ENCODE data around the gene ACOT13. TPM values are rescaled to one million over a fixed set of nuclear protein-coding genes. Genes with fewer than 3 reads are reported as not detected.
A peak's percentile ranks its signal among the peaks of the same experiment; 100 is the strongest.

Gene ACOT13
- 10 to 100 TPM; 39.6 to 63.6 TPM for total RNA-seq

- Histone ChIP-seq H3K27me3 (no peaks in the 10 kb centered on the region), H3K9ac (ENCODE audit: low read depth in 2 of 2, low read length in 2 of 2) (peak within 1 kb of the TSS; percentile 93 to 99), H3K9me3 (no peaks in the 10 kb centered on the region), H3K36me3 (no peaks in the 10 kb centered on the region), H3K4me1 (peaks cover 13% of the 10 kb centered on the region), H3K27ac (peak within 1 kb of the TSS; percentile 98), H3K4me3 (peak within 1 kb of the TSS; percentile 49)
- intact Hi-C loops (cut with DNase I), result no loop called here
- peak; percentile 39 for TF ChIP-seq CTCF (IDR thresholded peaks at IDR 0.05)
- DNase-seq, result peak; percentile 94
Measured at GRCh38 chr6:24666641-24667377, at the start of gene ACOT13, which contains the start of gene TDP2. TSS of gene ACOT13 (plus strand) at chr6:24667077. CDS start at chr6:24667264, 187 bp downstream. TSS of gene TDP2 (minus strand) at chr6:24666899. CDS start at chr6:24666862, 37 bp downstream.

DNA sequence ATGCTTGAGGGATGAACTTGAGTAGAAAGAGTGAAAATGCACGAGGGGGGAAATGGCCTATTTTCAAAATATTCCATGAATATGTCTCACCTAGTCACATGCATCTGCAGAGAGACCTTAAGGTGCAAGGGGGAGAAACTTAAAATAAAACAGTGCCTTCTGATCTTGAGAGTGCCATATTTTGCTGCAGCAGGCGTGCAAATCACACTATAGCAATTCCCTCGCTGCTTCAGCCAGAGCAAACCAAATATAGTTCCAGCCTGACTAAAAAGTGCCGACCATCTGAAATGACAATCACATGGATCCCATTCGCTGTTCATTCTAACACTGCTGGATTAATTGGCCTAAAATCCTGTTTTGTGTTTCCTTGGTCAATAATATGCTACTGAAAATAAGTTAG, 47.2 kb upstream of the ACOT13 start:
- Histone ChIP-seq H3K4me1 (no peaks in the 10 kb centered on the region), H3K36me3 (no peaks in the 10 kb centered on the region), H3K9me3 (no peaks in the 10 kb centered on the region), H3K27me3 (no peaks in the 10 kb centered on the region), H3K4me3 (no peak overlapping the region), H3K27ac (no peak overlapping the region), H3K9ac (ENCODE audit: low read depth in 2 of 2, low read length in 2 of 2) (no peak overlapping the region)
- DNase-seq, result no peak
- TF ChIP-seq CTCF (IDR thresholded peaks at IDR 0.05), result no peak
- intact Hi-C loops (cut with DNase I), result no loop called here

DNA sequence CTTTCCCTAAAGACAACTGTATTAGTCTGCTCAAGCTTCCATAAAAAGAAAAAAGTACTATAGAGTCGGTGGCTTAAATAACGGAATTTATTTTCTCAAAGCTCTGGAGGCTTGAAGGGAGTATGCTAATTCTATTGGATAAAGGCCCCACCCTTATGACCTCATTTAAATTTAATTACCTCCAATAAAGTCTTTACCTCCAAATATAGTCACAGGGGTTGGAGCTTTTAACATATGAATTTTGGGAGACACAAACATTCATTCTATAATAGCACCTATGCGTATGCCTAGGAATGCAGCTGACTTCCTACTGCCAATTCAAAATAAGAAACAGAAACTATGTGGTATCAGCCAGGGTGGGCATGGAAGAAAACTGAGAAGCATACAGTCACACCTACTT, 46.2 kb upstream of the ACOT13 start:
- intact Hi-C loops (cut with DNase I), result no loop called here
- Histone ChIP-seq H3K27me3 (no peaks in the 10 kb centered on the region), H3K9ac (ENCODE audit: low read depth in 2 of 2, low read length in 2 of 2) (no peak overlapping the region), H3K9me3 (no peaks in the 10 kb centered on the region), H3K36me3 (no peaks in the 10 kb centered on the region), H3K4me3 (no peak overlapping the region), H3K4me1 (no peaks in the 10 kb centered on the region), H3K27ac (no peak overlapping the region)
- no peak for TF ChIP-seq CTCF (IDR thresholded peaks at IDR 0.05)
- DNase-seq, result no peak

DNA sequence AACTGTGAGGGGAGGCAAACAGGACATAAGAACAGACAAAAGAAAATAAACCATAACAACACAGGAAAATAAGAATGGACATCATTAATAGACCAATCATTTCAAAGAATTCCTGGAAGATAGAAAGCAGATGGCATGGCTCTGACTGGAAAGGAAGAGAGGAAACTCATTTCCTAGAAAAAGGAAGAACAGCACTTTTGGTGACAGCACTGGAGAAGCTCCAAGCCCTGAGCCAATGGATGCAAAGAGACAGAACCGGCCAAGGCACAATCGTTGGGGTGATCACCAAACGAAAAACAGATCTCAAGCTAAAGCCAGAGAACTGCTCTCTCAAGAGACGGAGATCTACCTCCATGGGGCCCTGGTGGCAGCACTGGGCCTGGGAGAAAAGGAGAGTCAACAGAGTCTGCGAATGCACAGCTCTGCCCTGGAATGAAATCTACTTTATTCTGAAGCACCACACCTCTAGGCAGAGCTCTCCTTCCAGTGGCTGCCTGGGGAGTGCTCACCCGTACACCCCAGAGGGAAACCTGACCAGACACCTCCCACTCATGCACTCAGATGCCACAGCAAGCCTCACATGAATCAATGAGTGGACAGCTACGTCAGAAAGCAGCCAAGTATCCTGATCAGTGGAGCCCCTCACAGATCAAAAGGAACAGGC, 45.1 kb upstream of the ACOT13 start:
- no peaks in the 10 kb centered on the region for H3K27me3 ChIP-seq
- no peaks in the 10 kb centered on the region for H3K4me1 ChIP-seq
- no peaks in the 10 kb centered on the region for H3K9me3 ChIP-seq
- H3K36me3 ChIP-seq, result no peaks in the 10 kb centered on the region
- intact Hi-C loops (cut with DNase I), result no loop called here
- no peak for DNase-seq
- TF ChIP-seq CTCF (IDR thresholded peaks at IDR 0.05), result no peak
- H3K4me3 ChIP-seq, result no peak overlapping the region
- H3K9ac ChIP-seq (ENCODE audit: low read depth in 2 of 2, low read length in 2 of 2), result no peak overlapping the region
- H3K27ac ChIP-seq, result no peak overlapping the region

- no peak overlapping the region for H3K27ac ChIP-seq
- H3K4me3 ChIP-seq, result no peak overlapping the region
- intact Hi-C loops (cut with DNase I), result no loop called here
- no peak overlapping the region for H3K9ac ChIP-seq (ENCODE audit: low read depth in 2 of 2, low read length in 2 of 2)
- H3K9me3 ChIP-seq, result no peaks in the 10 kb centered on the region
- no peaks in the 10 kb centered on the region for H3K36me3 ChIP-seq
- no peak for DNase-seq
- H3K4me1 ChIP-seq, result no peaks in the 10 kb centered on the region
- TF ChIP-seq CTCF (IDR thresholded peaks at IDR 0.05), result no peak
- no peaks in the 10 kb centered on the region for H3K27me3 ChIP-seq
Measured at GRCh38 chr6:24630856-24631505, 35.9 kb upstream of the ACOT13 start.

Measured in colonic mucosa (tissue), 4 donors.